GM12801 (cell line): ENCODE data around the gene GEMIN8.

ENCODE experiments used
- CTCF ChIP-seq: IDR thresholded peaks from one replicate; pipeline ENCODE4 v1.5.1; 2011; ENCODE audit warnings: control low read depth; ENCODE audit not compliant: insufficient read length; ENCODE audit errors: extremely low read depth

Gene GEMIN8

DNA sequence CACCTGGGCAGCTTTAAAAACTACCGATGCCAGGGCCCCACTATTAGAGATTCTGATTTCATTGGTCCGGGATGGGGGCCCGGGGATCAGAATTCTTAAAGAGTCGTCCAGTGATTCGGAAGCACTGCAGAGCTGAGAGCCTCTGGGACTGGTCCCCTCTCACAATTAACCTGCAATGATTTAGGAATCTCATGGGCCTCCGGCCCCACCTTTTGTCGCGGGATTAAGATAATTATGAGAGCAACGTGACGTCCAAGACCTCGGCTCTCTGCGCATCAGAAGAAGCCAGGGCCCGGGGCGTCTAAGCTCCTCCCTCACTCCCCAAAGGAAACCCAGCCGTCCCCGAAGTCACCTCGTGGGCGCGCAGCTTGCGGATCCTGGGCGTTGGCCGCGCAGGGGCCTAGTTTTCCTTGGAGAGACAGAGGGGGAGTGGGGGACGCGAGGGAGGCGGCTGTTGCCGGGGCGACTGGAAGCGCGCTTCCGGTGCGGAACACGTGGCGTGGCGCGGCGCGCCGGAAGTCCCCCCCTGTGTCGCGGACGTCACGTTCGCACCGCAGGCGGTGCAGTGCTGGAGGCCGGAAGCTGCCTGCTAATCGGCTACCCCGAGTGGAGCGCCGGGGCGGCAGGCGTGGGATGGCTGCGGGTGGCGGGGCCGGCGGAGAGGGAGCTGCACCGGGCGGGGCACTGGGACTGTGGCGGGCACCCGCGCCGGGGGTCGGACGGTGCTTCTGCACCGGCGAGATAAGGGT, at the start of gene GEMIN8:
TSS of gene GEMIN8 (minus strand) at position 468 of the 749 bp plus-strand sequence. CDS start 8,414 bp downstream, outside the sequence.
- TF ChIP-seq CTCF, result no peak

GRCh38 chrX:14076639-14077038, 46.9 kb upstream of the GEMIN8 start:
- TF ChIP-seq CTCF, result no peak

GRCh38 chrX:14073556-14073955, 43.9 kb upstream of the GEMIN8 start:
- TF ChIP-seq CTCF, result no peak

DNA sequence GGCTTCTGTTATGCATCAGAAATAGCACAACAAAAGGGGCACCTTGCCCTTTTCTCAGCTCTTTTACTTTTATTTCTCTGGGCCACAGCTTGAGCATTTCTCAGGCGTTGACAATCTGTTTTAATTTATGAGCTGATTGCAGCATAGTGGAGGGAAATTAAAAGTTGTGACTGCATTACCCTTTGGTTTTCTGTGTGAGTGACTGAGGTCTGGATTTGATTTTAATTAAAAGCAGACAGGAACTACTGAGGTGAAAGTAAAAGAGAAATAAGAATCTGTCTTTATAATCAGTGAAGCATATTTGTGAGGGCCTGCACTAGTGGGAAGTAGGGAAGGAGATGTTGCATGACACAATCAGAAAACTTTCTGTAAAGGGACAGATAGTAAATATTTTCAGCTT, 43.4 kb upstream of the GEMIN8 start:
- TF ChIP-seq CTCF, result no peak

GRCh38 chrX:14065800-14066199, 36.1 kb upstream of the GEMIN8 start:
- no peak for TF ChIP-seq CTCF

GRCh38 chrX:14064626-14065432, 35.1 kb upstream of the GEMIN8 start:
- TF ChIP-seq CTCF, result no peak

GRCh38 chrX:14062524-14062923, 32.8 kb upstream of the GEMIN8 start:
- no peak for TF ChIP-seq CTCF
